A673 (cell line): ENCODE data around the gene IQSEC2. TPM values are rescaled to one million over a fixed set of nuclear protein-coding genes. Genes with fewer than 3 reads are reported as not detected.
A peak's percentile ranks its signal among the peaks of the same experiment; 100 is the strongest.

Source experiments
- BruUV-seq: library from RNA; stranded (reverse); fragments of 400-500 nt; replicated peaks from 2 replicates; lab custom pipeline; 2021; lab: Mats Ljungman, UMichigan
- CTCF ChIA-PET: fragments of 300-600 bp; sonication (Branson Sonifier 250); formaldehyde crosslinking; loops from one replicate; lab custom pipeline; 2022; ENCODE audit warnings: antibody characterized with exemption; lab: Charles Lee
- POLR2A ChIA-PET: fragments of 300-600 bp; sonication (Branson Sonifier 250); formaldehyde crosslinking; loops from one replicate; lab custom pipeline; 2022; ENCODE audit warnings: antibody characterized with exemption; ENCODE audit not compliant: low non-redundant PET; lab: Charles Lee
- DNase-seq: peaks from one replicate; pipeline ENCODE4 v3.0.0-alpha.2; 2015; ENCODE audit warnings: low spot score
- H3K27ac ChIP-seq: fragments of 200-600 bp; sonication (generic); 2 replicates; pipeline ENCODE4 v1.5.1; 2016; ENCODE audit warnings: mixed run types, low read depth, mild to moderate bottlenecking, mixed read lengths, antibody characterized with exemption, low read length; ENCODE audit not compliant: poor library complexity, severe bottlenecking
- H3K27me3 ChIP-seq: fragments of 200-600 bp; sonication (generic); replicated peaks from 2 replicates; pipeline ENCODE4 v1.6.1; 2017; ENCODE audit warnings: mixed run types, low read depth, mild to moderate bottlenecking, mixed read lengths, antibody characterized with exemption, low read length; ENCODE audit not compliant: insufficient read depth, poor library complexity
- H3K36me3 ChIP-seq: fragments of 200-600 bp; sonication (generic); 2 replicates; pipeline ENCODE4 v1.6.1; 2016; ENCODE audit warnings: mixed run types, mild to moderate bottlenecking, mixed read lengths, antibody characterized with exemption, low read length; ENCODE audit not compliant: insufficient read depth, poor library complexity, severe bottlenecking
- H3K4me1 ChIP-seq: fragments of 200-600 bp; sonication (generic); 2 replicates; pipeline ENCODE4 v1.6.1; 2017; ENCODE audit warnings: mixed run types, mild to moderate bottlenecking, mixed read lengths, antibody characterized with exemption, low read length; ENCODE audit not compliant: insufficient read depth, poor library complexity, severe bottlenecking
- H3K4me3 ChIP-seq: fragments of 200-600 bp; sonication (generic); 2 replicates; pipeline ENCODE4 v1.5.1; 2016; ENCODE audit warnings: low read depth, mixed run types, mild to moderate bottlenecking, mixed read lengths, low read length; ENCODE audit not compliant: poor library complexity, severe bottlenecking
- H3K9me3 ChIP-seq: fragments of 200-600 bp; sonication (generic); 2 replicates; pipeline ENCODE4 v1.6.1; 2016; ENCODE audit warnings: mixed run types, low read depth, mild to moderate bottlenecking, mixed read lengths, antibody characterized with exemption, low read length; ENCODE audit not compliant: poor library complexity, severe bottlenecking
- EZH2 ChIP-seq: fragments of 200-600 bp; sonication (generic); IDR thresholded peaks from 2 replicates; pipeline ENCODE4 v1.6.1; 2017; ENCODE audit warnings: borderline replicate concordance, low read depth, mild to moderate bottlenecking, mixed read lengths, antibody characterized with exemption, low read length; ENCODE audit not compliant: poor library complexity, severe bottlenecking
- intact Hi-C: fragments of 100-400 bp; cut with micrococcal nuclease; formaldehyde crosslinking; loops from one replicate; pipeline ENCODE4 v1.10.0; 2022; ENCODE audit not compliant: unreplicated experiment
- total RNA-seq: library from RNA; stranded (reverse); gene quantifications from 2 replicates; pipeline ENCODE4 v1.2.3, GENCODE V29; 2021
- TF ChIP-seq, protein P1 (sequence below): fragments of 300-800, 200-600 bp; sonication (generic); conservative IDR thresholded peaks from 2 replicates; pipeline ENCODE4 v1.5.1; 2017; ENCODE audit warnings: low read depth, mild to moderate bottlenecking, antibody characterized with exemption, low read length, moderate library complexity, mixed read lengths

Gene IQSEC2
- total RNA-seq, 1 experiment from 2014 or later = 8.1 TPM

DNA sequence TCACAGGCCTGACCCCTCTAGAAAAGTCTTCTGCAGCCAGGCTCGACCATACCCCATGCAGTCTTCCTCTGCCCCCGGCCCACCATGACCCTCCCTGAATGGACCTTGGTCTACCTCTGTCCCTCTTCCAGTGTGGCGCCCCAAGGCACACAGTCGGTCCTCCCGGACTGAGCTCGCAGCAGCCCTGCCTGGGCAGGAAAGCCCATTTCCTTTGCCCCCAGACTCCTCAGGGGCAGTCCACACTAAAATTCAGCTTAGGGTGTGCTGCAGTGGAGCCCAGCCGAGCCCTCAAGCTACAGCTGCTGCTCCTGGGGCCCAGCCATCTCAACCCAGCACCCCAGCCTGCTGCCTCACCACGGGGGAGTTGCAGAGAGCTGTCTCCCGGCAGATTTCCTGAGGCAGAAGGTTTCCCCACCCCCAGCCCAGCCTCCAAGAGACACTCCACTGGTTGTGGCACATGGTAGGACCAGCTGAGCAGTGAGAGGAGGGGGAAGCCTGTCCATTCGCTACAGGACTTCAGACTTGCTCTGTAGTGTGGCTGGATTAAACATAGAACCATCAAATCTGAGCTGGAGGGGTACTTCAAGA, 37.5 kb upstream of the IQSEC2 start:
- no peak for DNase-seq
- intact Hi-C loops = loop anchor here (10.0 kb wide), 1 partner anchor 1736 kb away; no protein-coding TSS in a partner anchor
- TF ChIP-seq EZH2 = no peak
- TF ChIP-seq, protein P1, sequence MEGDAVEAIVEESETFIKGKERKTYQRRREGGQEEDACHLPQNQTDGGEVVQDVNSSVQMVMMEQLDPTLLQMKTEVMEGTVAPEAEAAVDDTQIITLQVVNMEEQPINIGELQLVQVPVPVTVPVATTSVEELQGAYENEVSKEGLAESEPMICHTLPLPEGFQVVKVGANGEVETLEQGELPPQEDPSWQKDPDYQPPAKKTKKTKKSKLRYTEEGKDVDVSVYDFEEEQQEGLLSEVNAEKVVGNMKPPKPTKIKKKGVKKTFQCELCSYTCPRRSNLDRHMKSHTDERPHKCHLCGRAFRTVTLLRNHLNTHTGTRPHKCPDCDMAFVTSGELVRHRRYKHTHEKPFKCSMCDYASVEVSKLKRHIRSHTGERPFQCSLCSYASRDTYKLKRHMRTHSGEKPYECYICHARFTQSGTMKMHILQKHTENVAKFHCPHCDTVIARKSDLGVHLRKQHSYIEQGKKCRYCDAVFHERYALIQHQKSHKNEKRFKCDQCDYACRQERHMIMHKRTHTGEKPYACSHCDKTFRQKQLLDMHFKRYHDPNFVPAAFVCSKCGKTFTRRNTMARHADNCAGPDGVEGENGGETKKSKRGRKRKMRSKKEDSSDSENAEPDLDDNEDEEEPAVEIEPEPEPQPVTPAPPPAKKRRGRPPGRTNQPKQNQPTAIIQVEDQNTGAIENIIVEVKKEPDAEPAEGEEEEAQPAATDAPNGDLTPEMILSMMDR = no peak
- no TSS peak for BruUV-seq
- Histone ChIP-seq H3K9me3 (no peaks in the 10 kb centered on the region), H3K27ac (no peak overlapping the region), H3K4me3 (no peak overlapping the region), H3K4me1 (peaks cover 15% of the 10 kb centered on the region), H3K36me3 (no peaks in the 10 kb centered on the region), H3K27me3 (peaks cover 58% of the 10 kb centered on the region)
- ChIA-PET CTCF (interaction anchor here (1.6 to 2.7 kb wide), 3 partner anchors 11 to 163 kb away, joined by 5 to 17 read pairs (median 7); no protein-coding TSS in a partner anchor), POLR2A (no interaction called here)

DNA sequence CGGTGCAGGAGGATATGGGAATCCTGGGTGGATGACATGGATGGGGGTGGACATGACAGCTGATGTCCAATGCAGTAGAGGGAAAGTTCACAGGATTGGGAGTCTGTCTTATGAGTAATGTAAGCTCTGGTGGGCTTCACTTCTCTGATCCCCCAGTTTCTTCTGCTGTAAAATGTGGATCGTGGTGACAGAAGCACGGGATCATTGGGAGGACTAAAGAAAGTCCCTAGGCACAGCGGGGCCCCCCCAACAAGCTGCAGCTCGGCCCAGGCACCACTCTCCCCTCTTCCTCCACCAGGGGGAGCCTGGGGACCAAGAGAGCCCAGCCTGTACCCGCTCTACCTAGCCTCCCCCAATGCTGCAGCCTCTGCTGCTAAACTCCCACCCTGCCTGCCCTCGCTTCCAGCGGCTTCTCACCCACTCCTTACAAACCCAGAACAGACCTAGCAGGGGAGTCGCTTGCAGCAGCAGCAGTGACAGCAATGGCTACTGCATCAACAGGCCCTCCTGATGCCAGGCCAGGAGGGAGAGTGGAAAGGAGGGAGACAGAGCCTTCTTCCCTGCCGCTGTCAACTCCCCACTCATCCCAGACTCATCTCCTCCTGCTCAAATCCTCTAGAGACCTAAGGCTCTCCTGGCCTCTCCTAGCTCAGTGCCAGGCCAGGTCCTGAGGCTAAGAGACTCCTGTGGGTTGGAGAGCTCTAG, 36.1 kb upstream of the IQSEC2 start:
- CTCF ChIA-PET = interaction anchor here (0.5 to 2.7 kb wide), 11 partner anchors 8 to 1011 kb away, joined by 3 to 17 read pairs (median 5); partner anchors contain the start of genes RIBC1 and SMC1A
- no TSS peak for BruUV-seq
- H3K27me3 ChIP-seq = peaks cover 45% of the 10 kb centered on the region
- intact Hi-C loops = loop anchor here (2.0 to 10.0 kb wide), 4 partner anchors 119 to 1737 kb away; no protein-coding TSS in a partner anchor
- POLR2A ChIA-PET = interaction anchor here (0.6 kb wide), 2 partner anchors 762 to 1322 kb away, joined by 3 to 10 read pairs; no protein-coding TSS in a partner anchor
- H3K9me3 ChIP-seq = no peaks in the 10 kb centered on the region
- peaks cover 15% of the 10 kb centered on the region for H3K4me1 ChIP-seq
- no peak overlapping the region for H3K27ac ChIP-seq
- DNase-seq = peak; percentile 82
- TF ChIP-seq, protein P1 = peak; percentile 93
- TF ChIP-seq EZH2 = no peak
- no peak overlapping the region for H3K4me3 ChIP-seq
- H3K36me3 ChIP-seq = no peaks in the 10 kb centered on the region

DNA sequence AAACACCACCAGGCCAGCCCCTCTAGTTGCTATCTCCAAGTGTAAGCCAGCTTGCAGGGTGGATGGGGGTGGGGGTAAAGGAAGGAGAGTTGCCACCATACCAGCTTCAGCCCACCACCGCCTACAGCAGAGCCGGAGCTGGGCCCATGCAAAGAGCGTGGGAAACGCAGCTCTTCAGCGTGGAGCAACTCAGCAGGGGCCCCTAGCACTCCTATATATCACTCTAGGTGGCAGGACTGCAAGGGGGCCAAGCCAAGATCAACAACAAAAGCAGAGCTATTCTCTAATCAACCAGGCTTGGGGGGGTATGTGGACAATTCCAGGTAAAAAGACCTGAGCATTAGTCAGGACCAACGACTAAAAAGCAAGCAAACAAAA, 35.5 kb upstream of the IQSEC2 start:
- intact Hi-C loops = loop anchor here (2.0 to 10.0 kb wide), 4 partner anchors 120 to 1738 kb away; no protein-coding TSS in a partner anchor
- TF ChIP-seq EZH2 = no peak
- TF ChIP-seq, protein P1 = no peak
- peaks cover 15% of the 10 kb centered on the region for H3K4me1 ChIP-seq
- no peak overlapping the region for H3K27ac ChIP-seq
- H3K36me3 ChIP-seq = no peaks in the 10 kb centered on the region
- peak; percentile 44 for DNase-seq
- peaks cover 38% of the 10 kb centered on the region for H3K27me3 ChIP-seq
- no peaks in the 10 kb centered on the region for H3K9me3 ChIP-seq
- ChIA-PET CTCF (interaction anchor here (0.5 to 2.7 kb wide), 10 partner anchors 8 to 214 kb away, joined by 3 to 17 read pairs (median 8); partner anchors contain the start of genes RIBC1 and SMC1A), POLR2A (interaction anchor here (0.6 kb wide), 1 partner anchor 1323 kb away, joined by 10 read pairs; no protein-coding TSS in a partner anchor)
- H3K4me3 ChIP-seq = no peak overlapping the region
- BruUV-seq = no TSS peak
